Vagina (tissue), 2 donors: ENCODE measurements around the gene TBC1D21. TPM values are rescaled to one million over a fixed set of nuclear protein-coding genes. Genes with fewer than 3 reads are reported as not detected.

Source experiments
- DNase-seq, 2 donors: peaks; one replicate each; pipeline ENCODE4 v3.0.0-alpha.2; 2017; ENCODE audit errors: extremely low spot score in 2 of 2
- H3K27ac ChIP-seq: fragments of 200-600 bp; sonication (generic); one replicate; pipeline ENCODE4 v1.5.1; 2019
- H3K27me3 ChIP-seq: fragments of 200-600 bp; sonication (generic); one replicate; pipeline ENCODE4 v1.5.1; 2019
- H3K36me3 ChIP-seq, 2 donors: fragments of 200-600 bp; sonication (generic); one replicate each; pipeline ENCODE4 v1.5.1; 2017 to 2019
- H3K4me1 ChIP-seq: fragments of 200-600 bp; sonication (generic); one replicate; pipeline ENCODE4 v1.5.1; 2019
- H3K4me3 ChIP-seq, 2 donors: fragments of 200-600 bp; sonication (generic); 1 replicate in 1 of 2; 2 replicates in 1 of 2; pipeline ENCODE4 v1.5.1; 2016 to 2019
- H3K9me3 ChIP-seq: fragments of 200-600 bp; sonication (generic); one replicate; pipeline ENCODE4 v1.5.1; 2019
- POLR2A ChIP-seq, 2 donors: fragments of 450-650 bp; IDR thresholded peaks; one replicate each; pipeline ENCODE4 v1.6.1; 2017; ENCODE audit warnings: antibody characterized with exemption in 2 of 2, mild to moderate bottlenecking in 2 of 2, moderate library complexity in 2 of 2
- POLR2AphosphoS5 ChIP-seq, 2 donors: sonication (generic); formaldehyde crosslinking; IDR thresholded peaks; one replicate each; pipeline ENCODE4 v1.9.0; 2017; ENCODE audit warnings: antibody characterized with exemption in 2 of 2, mild to moderate bottlenecking in 2 of 2, low read depth in 1 of 2; ENCODE audit not compliant: insufficient read depth in 1 of 2
- intact Hi-C: fragments of 100-400 bp; cut with DNase I; formaldehyde crosslinking; loops from one replicate; pipeline ENCODE4 v1.15.1; 2023
- total RNA-seq: library from RNA; depleted of rRNA; stranded (reverse); fragments of >200 nt; gene quantifications from one replicate; pipeline ENCODE4 v1.2.3, GENCODE V29; 2016
- TF ChIP-seq, protein P1 (sequence below), 3 experiments: fragments of 450-650 bp in 2 of 3; fragments of 200-600 bp in 1 of 3; sonication (generic) in 1 of 3; IDR thresholded peaks; one replicate each; pipeline ENCODE4 v1.5.1; 2017 to 2019; ENCODE audit warnings: antibody characterized with exemption in 3 of 3, mild to moderate bottlenecking in 2 of 3, moderate library complexity in 2 of 3

TBC1D21 gene
- total RNA-seq, 1 donor from 2014 or later, result not detected

- no peaks in the 10 kb centered on the region for H3K9me3 ChIP-seq
- intact Hi-C loops, result no loop called here
These were observed 12.8 kb downstream of the TBC1D21 start for GRCh38 chr15:73885954-73886700.

DNA sequence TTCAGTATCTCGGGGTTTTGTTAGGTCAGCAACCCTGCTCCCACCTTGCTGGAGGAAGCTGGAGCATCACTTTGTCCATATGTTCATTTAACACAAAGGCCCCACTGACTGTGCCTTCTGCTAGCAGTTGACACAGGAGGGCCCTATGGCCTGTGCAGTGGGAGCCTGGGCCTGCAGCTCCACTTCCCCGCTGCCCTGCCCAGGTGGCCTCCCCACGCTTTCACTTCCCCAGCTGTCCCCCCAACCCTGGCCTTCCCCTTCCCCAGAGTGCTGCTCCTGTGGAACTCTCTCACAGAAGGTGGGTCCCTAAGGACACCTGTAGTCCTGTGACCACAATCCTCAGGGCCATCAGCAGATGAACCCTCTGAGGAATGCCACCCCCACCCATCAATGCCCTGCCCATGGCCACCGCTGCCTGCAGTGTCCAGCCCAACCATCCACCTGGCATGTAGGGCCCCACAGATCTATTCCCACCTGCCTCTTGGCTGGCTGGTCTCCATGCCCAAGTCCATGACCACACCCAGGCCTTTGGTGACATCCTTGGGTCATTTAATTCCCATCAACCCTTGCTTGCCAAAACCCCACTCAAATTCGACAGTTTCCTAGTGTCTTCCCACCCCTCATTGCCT lies 13.5 kb downstream of the TBC1D21 start:
- H3K4me1 ChIP-seq, result no peaks in the 10 kb centered on the region
- TF ChIP-seq, protein P1, sequence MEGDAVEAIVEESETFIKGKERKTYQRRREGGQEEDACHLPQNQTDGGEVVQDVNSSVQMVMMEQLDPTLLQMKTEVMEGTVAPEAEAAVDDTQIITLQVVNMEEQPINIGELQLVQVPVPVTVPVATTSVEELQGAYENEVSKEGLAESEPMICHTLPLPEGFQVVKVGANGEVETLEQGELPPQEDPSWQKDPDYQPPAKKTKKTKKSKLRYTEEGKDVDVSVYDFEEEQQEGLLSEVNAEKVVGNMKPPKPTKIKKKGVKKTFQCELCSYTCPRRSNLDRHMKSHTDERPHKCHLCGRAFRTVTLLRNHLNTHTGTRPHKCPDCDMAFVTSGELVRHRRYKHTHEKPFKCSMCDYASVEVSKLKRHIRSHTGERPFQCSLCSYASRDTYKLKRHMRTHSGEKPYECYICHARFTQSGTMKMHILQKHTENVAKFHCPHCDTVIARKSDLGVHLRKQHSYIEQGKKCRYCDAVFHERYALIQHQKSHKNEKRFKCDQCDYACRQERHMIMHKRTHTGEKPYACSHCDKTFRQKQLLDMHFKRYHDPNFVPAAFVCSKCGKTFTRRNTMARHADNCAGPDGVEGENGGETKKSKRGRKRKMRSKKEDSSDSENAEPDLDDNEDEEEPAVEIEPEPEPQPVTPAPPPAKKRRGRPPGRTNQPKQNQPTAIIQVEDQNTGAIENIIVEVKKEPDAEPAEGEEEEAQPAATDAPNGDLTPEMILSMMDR (IDR thresholded peaks at IDR 0.05), result no peak
- TF ChIP-seq POLR2AphosphoS5 (IDR thresholded peaks at IDR 0.05; ENCODE audit: insufficient read depth in 1 of 2, low read depth in 1 of 2), result no peak
- no peak for TF ChIP-seq POLR2A (IDR thresholded peaks at IDR 0.05)
- intact Hi-C loops, result no loop called here
- no peaks in the 10 kb centered on the region for H3K27me3 ChIP-seq
- no peaks in the 10 kb centered on the region for H3K36me3 ChIP-seq
- no peak overlapping the region for H3K4me3 ChIP-seq
- DNase-seq, result no peak
- H3K9me3 ChIP-seq, result no peaks in the 10 kb centered on the region
- H3K27ac ChIP-seq, result no peak overlapping the region

More at GRCh38 chr15:73885954-73886700, 12.8 kb downstream of the TBC1D21 start:
- Histone ChIP-seq H3K27me3 (no peaks in the 10 kb centered on the region), H3K4me1 (no peaks in the 10 kb centered on the region), H3K27ac (no peak overlapping the region), H3K4me3 (no peak overlapping the region), H3K36me3 (no peaks in the 10 kb centered on the region)
- no peak for TF ChIP-seq POLR2A (IDR thresholded peaks at IDR 0.05)
- TF ChIP-seq, protein P1 (IDR thresholded peaks at IDR 0.05), result no peak
- TF ChIP-seq POLR2AphosphoS5 (IDR thresholded peaks at IDR 0.05; ENCODE audit: insufficient read depth in 1 of 2, low read depth in 1 of 2), result no peak
- no peak for DNase-seq

- intact Hi-C loops, result no loop called here
- DNase-seq, result no peak
These were observed 14.1 kb downstream of the TBC1D21 start for GRCh38 chr15:73887481-73887880.

GRCh38 chr15:73888224-73889041 lies 15.1 kb downstream of the TBC1D21 start:
- DNase-seq, result no peak

More at GRCh38 chr15:73887481-73887880, 14.1 kb downstream of the TBC1D21 start:
- TF ChIP-seq POLR2A (IDR thresholded peaks at IDR 0.05), result no peak
- no peak for TF ChIP-seq POLR2AphosphoS5 (IDR thresholded peaks at IDR 0.05; ENCODE audit: insufficient read depth in 1 of 2, low read depth in 1 of 2)
- TF ChIP-seq, protein P1 (IDR thresholded peaks at IDR 0.05), result no peak
- H3K36me3 ChIP-seq, result no peaks in the 10 kb centered on the region
- H3K4me1 ChIP-seq, result no peaks in the 10 kb centered on the region
- no peak overlapping the region for H3K4me3 ChIP-seq
- no peak overlapping the region for H3K27ac ChIP-seq
- H3K27me3 ChIP-seq, result no peaks in the 10 kb centered on the region
- H3K9me3 ChIP-seq, result no peaks in the 10 kb centered on the region

GRCh38 chr15:73889053-73889761 lies 15.8 kb downstream of the TBC1D21 start:
- Histone ChIP-seq H3K36me3 (no peaks in the 10 kb centered on the region), H3K4me3 (no peak overlapping the region), H3K27me3 (no peaks in the 10 kb centered on the region), H3K9me3 (no peaks in the 10 kb centered on the region), H3K27ac (no peak overlapping the region), H3K4me1 (no peaks in the 10 kb centered on the region)
- TF ChIP-seq, protein P1 (IDR thresholded peaks at IDR 0.05), result no peak
- TF ChIP-seq POLR2A (IDR thresholded peaks at IDR 0.05) (no peak), POLR2AphosphoS5 (IDR thresholded peaks at IDR 0.05; ENCODE audit: insufficient read depth in 1 of 2, low read depth in 1 of 2) (no peak)
- intact Hi-C loops, result no loop called here
- no peak for DNase-seq

More at GRCh38 chr15:73888224-73889041, 15.1 kb downstream of the TBC1D21 start:
- no peaks in the 10 kb centered on the region for H3K4me1 ChIP-seq
- TF ChIP-seq POLR2AphosphoS5 (IDR thresholded peaks at IDR 0.05; ENCODE audit: insufficient read depth in 1 of 2, low read depth in 1 of 2), result no peak
- no peaks in the 10 kb centered on the region for H3K27me3 ChIP-seq
- H3K4me3 ChIP-seq, result no peak overlapping the region
- H3K36me3 ChIP-seq, result no peaks in the 10 kb centered on the region
- H3K9me3 ChIP-seq, result no peaks in the 10 kb centered on the region
- no peak overlapping the region for H3K27ac ChIP-seq
- intact Hi-C loops, result no loop called here
